WTC11 (cell line): ENCODE measurements around the gene RBM47. TPM values are rescaled to one million over a fixed set of nuclear protein-coding genes. Genes with fewer than 3 reads are reported as not detected.

Source experiments
- ATAC-seq: fragments of 200-7000 bp; cut with Tn5 transposase; 2 replicates; pipeline ENCODE4 v1.10.0; 2021; ENCODE audit warnings: mild to moderate bottlenecking, moderate library complexity
- CTCF ChIA-PET: fragments of 300-600 bp; sonication (Branson Sonifier 250); formaldehyde crosslinking; loops from one replicate; lab custom pipeline; 2021; ENCODE audit warnings: antibody characterized with exemption; lab: Charles Lee
- POLR2A ChIA-PET: fragments of 350-600 bp; sonication (Branson Sonifier 250); formaldehyde crosslinking; loops from one replicate; lab custom pipeline; 2021; ENCODE audit warnings: antibody characterized with exemption; lab: Charles Lee
- DNase-seq: peaks from one replicate; pipeline ENCODE4 v3.0.0; 2021; ENCODE audit warnings: low spot score
- H3K27ac Mint-ChIP-seq: 2 replicates; pipeline ENCODE4 v1.8.0; 2021; ENCODE audit warnings: mixed read lengths
- H3K27me3 Mint-ChIP-seq: 2 replicates; pipeline ENCODE4 v1.8.0; 2021; ENCODE audit warnings: low read depth, mild to moderate bottlenecking, moderate library complexity, mixed read lengths
- H3K36me3 Mint-ChIP-seq: 2 replicates; pipeline ENCODE4 v1.8.0; 2021; ENCODE audit warnings: mixed read lengths
- H3K4me1 Mint-ChIP-seq: 2 replicates; pipeline ENCODE4 v1.8.0; 2022; ENCODE audit warnings: mixed read lengths
- H3K4me3 Mint-ChIP-seq: 2 replicates; pipeline ENCODE4 v1.8.0; 2021; ENCODE audit warnings: mild to moderate bottlenecking, moderate library complexity, mixed read lengths
- H3K9me3 Mint-ChIP-seq: 2 replicates; pipeline ENCODE4 v1.8.0; 2021; ENCODE audit warnings: mixed read lengths
- ATF1 ChIP-seq: sonication (generic); formaldehyde crosslinking; IDR thresholded peaks from 2 replicates; pipeline ENCODE4 v1.8.1; 2023; ENCODE audit warnings: mild to moderate bottlenecking, moderate library complexity, missing genetic modification reagents
- GTF2I ChIP-seq: fragments of 250-450 bp; sonication (Bioruptor Pico); conservative IDR thresholded peaks from 2 replicates; pipeline ENCODE4 v1.4.0; 2021; ENCODE audit warnings: mild to moderate bottlenecking
- NR1H2 ChIP-seq: sonication (generic); formaldehyde crosslinking; IDR thresholded peaks from 2 replicates; pipeline ENCODE4 v1.9.0; 2021; ENCODE audit warnings: mild to moderate bottlenecking, moderate library complexity, missing genetic modification reagents
- PRRX2 ChIP-seq: fragments of 250-450 bp; sonication (Bioruptor Pico); IDR thresholded peaks from 2 replicates; pipeline ENCODE4 v1.8.0; 2021; ENCODE audit warnings: mild to moderate bottlenecking
- SMAD4 ChIP-seq: sonication (generic); formaldehyde crosslinking; IDR thresholded peaks from 2 replicates; pipeline ENCODE4 v1.8.0; 2022; ENCODE audit warnings: mild to moderate bottlenecking, missing genetic modification reagents
- ZNF396 ChIP-seq: fragments of 250-450 bp; sonication (Bioruptor Pico); IDR thresholded peaks from 2 replicates; pipeline ENCODE4 v1.8.0; 2021; ENCODE audit warnings: mild to moderate bottlenecking, moderate library complexity, borderline replicate concordance
- total RNA-seq: library from RNA; stranded (reverse); gene quantifications from 3 replicates; pipeline ENCODE4 v1.2.3, GENCODE V29; 2021
- TF ChIP-seq, protein P1 (sequence below): sonication (generic); formaldehyde crosslinking; IDR thresholded peaks from 2 replicates; pipeline ENCODE4 v1.8.0; 2023; ENCODE audit warnings: missing genetic modification reagents
- TF ChIP-seq, protein P2 (sequence below): sonication (generic); formaldehyde crosslinking; IDR thresholded peaks from 2 replicates; pipeline ENCODE4 v1.8.1; 2022; ENCODE audit warnings: low read depth, mild to moderate bottlenecking, moderate library complexity, missing genetic modification reagents, borderline replicate concordance
- TF ChIP-seq, protein P3 (sequence below): sonication (generic); formaldehyde crosslinking; IDR thresholded peaks from 2 replicates; pipeline ENCODE4 v1.8.1; 2023; ENCODE audit warnings: mild to moderate bottlenecking, missing genetic modification reagents
- TF ChIP-seq, protein P4 (sequence below): fragments of 250-450 bp; sonication (Bioruptor Pico); IDR thresholded peaks from 2 replicates; pipeline ENCODE4 v1.9.0; 2021; ENCODE audit warnings: moderate library complexity, mild to moderate bottlenecking, inconsistent platforms, borderline replicate concordance
- TF ChIP-seq, protein P5 (sequence below): sonication (generic); formaldehyde crosslinking; conservative IDR thresholded peaks from 2 replicates; pipeline ENCODE4 v1.8.1; 2023; ENCODE audit warnings: mild to moderate bottlenecking, low read depth, missing genetic modification reagents, moderate library complexity
- TF ChIP-seq, protein P6 (sequence below): fragments of 250-450 bp; sonication (Bioruptor Pico); conservative IDR thresholded peaks from 2 replicates; pipeline ENCODE4 v1.9.0; 2021; ENCODE audit warnings: mild to moderate bottlenecking
- TF ChIP-seq, protein P7 (sequence below): sonication (generic); formaldehyde crosslinking; IDR thresholded peaks from 2 replicates; pipeline ENCODE4 v1.8.1; 2022; ENCODE audit warnings: mild to moderate bottlenecking, missing genetic modification reagents, moderate library complexity, borderline replicate concordance

RBM47 gene
- total RNA-seq, 1 experiment from 2014 or later: 97.9 TPM

DNA sequence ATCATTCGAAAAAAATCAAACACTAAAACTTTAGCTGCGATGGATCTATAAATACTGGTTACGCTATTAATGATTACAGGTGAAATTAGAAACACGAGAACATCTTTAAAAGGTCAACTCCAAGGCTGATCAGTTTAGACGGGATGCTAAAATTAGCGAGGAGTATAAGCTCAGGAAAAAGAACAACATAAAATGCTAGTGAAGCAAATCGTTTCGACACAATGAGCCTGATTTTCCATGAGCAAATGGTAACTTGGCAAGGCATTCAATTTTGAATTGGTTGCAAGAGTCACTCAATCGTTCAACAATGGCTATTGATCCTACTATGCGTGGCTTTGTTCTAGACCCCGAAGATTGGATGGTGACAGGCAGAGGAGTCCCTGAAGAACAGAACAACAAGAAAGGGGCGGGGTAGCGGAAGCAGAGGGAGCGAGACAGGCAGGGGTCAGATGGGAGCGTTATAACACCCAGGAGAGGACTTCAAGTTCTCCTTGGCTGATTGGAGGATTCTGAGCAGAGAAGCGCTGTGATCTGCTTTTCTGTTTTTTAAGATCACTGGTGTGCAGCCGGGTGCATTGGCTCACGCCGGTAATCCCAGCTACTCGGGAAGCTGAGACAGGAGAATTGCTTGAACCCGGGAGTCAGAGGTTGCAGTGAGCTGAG is 146.5 kb downstream of the RBM47 start (continued):
- TF ChIP-seq, protein P1, sequence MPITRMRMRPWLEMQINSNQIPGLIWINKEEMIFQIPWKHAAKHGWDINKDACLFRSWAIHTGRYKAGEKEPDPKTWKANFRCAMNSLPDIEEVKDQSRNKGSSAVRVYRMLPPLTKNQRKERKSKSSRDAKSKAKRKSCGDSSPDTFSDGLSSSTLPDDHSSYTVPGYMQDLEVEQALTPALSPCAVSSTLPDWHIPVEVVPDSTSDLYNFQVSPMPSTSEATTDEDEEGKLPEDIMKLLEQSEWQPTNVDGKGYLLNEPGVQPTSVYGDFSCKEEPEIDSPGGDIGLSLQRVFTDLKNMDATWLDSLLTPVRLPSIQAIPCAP (CRISPR knock-in tag): no peak
- no peak for TF ChIP-seq SMAD4
- TF ChIP-seq, protein P2, sequence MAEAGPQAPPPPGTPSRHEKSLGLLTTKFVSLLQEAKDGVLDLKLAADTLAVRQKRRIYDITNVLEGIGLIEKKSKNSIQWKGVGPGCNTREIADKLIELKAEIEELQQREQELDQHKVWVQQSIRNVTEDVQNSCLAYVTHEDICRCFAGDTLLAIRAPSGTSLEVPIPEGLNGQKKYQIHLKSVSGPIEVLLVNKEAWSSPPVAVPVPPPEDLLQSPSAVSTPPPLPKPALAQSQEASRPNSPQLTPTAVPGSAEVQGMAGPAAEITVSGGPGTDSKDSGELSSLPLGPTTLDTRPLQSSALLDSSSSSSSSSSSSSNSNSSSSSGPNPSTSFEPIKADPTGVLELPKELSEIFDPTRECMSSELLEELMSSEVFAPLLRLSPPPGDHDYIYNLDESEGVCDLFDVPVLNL (CRISPR knock-in tag): no peak
- TF ChIP-seq, protein P3, sequence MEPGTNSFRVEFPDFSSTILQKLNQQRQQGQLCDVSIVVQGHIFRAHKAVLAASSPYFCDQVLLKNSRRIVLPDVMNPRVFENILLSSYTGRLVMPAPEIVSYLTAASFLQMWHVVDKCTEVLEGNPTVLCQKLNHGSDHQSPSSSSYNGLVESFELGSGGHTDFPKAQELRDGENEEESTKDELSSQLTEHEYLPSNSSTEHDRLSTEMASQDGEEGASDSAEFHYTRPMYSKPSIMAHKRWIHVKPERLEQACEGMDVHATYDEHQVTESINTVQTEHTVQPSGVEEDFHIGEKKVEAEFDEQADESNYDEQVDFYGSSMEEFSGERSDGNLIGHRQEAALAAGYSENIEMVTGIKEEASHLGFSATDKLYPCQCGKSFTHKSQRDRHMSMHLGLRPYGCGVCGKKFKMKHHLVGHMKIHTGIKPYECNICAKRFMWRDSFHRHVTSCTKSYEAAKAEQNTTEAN: no peak

DNA sequence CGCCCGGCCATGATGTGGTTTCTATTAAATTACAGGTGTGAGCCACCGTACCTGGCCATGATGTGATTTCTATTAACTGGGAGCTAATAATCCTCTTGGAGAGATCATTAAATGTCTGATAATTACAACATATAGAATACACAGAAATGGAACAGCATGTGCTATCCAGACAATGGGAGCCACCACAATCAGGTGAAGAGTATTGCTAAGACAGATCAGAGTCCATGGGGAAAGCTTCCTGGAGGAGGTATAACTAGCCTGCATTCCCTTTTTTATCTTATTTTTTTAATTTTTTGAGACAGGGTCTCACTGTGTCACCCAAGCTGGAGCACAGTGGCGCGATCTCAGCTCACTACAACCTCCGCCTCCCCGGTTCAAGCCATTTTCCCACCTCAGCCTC is 147.7 kb downstream of the RBM47 start:
- Mint-ChIP-seq H3K4me3 (no peak overlapping the region), H3K27ac (peak overlapping the region; percentile 85), H3K27me3 (no peaks in the 10 kb centered on the region), H3K4me1 (peaks cover 54% of the 10 kb centered on the region), H3K36me3 (peaks cover 10% of the 10 kb centered on the region), H3K9me3 (peaks cover 10% of the 10 kb centered on the region)
- DNase-seq: no peak
- CTCF ChIA-PET: no interaction called here
- TF ChIP-seq, protein P4, sequence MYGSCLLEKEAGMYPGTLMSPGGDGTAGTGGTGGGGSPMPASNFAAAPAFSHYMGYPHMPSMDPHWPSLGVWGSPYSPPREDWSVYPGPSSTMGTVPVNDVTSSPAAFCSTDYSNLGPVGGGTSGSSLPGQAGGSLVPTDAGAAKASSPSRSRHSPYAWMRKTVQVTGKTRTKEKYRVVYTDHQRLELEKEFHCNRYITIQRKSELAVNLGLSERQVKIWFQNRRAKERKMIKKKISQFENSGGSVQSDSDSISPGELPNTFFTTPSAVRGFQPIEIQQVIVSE (CRISPR knock-in tag): no peak
- TF ChIP-seq, protein P5, sequence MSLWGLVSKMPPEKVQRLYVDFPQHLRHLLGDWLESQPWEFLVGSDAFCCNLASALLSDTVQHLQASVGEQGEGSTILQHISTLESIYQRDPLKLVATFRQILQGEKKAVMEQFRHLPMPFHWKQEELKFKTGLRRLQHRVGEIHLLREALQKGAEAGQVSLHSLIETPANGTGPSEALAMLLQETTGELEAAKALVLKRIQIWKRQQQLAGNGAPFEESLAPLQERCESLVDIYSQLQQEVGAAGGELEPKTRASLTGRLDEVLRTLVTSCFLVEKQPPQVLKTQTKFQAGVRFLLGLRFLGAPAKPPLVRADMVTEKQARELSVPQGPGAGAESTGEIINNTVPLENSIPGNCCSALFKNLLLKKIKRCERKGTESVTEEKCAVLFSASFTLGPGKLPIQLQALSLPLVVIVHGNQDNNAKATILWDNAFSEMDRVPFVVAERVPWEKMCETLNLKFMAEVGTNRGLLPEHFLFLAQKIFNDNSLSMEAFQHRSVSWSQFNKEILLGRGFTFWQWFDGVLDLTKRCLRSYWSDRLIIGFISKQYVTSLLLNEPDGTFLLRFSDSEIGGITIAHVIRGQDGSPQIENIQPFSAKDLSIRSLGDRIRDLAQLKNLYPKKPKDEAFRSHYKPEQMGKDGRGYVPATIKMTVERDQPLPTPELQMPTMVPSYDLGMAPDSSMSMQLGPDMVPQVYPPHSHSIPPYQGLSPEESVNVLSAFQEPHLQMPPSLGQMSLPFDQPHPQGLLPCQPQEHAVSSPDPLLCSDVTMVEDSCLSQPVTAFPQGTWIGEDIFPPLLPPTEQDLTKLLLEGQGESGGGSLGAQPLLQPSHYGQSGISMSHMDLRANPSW (CRISPR knock-in tag): no peak
- TF ChIP-seq PRRX2 (CRISPR knock-in tag) (no peak), ZNF396 (no peak), ATF1 (CRISPR knock-in tag) (no peak), GTF2I (CRISPR knock-in tag) (no peak), NR1H2 (no peak)
- ATAC-seq: no peak
- POLR2A ChIA-PET: no interaction called here

DNA sequence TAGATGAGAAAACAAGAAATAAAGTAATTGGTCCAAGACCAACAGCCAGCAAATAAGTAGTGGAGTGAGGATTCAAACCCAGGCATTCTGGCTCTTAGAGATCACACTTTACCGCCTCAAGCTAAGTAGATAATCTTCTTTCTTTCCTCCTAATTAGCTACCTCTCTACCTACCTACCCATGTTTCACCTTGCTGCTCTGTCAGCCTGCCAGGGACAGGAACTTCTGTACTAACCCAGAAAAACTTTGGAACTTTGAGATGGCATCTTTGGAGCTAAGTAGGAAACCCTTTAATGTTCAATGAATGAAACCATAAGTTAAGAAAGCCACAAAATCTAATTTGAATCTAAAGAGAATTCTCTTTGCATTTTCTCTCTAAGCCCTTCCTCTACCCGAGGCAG is 149.4 kb downstream of the RBM47 start:
- no peak overlapping the region for H3K4me3 Mint-ChIP-seq
- H3K4me1 Mint-ChIP-seq: peaks cover 56% of the 10 kb centered on the region
- ChIA-PET POLR2A (no interaction called here), CTCF (no interaction called here)
- 0 out of 2 replicates have a peak overlapping the region, but pooled peaks have one; percentile 38 for H3K27ac Mint-ChIP-seq
- H3K36me3 Mint-ChIP-seq: no peaks in the 10 kb centered on the region
- DNase-seq: no peak
- no peaks in the 10 kb centered on the region for H3K9me3 Mint-ChIP-seq
- no peak for ATAC-seq
- H3K27me3 Mint-ChIP-seq: no peaks in the 10 kb centered on the region
- TF ChIP-seq, protein P6, sequence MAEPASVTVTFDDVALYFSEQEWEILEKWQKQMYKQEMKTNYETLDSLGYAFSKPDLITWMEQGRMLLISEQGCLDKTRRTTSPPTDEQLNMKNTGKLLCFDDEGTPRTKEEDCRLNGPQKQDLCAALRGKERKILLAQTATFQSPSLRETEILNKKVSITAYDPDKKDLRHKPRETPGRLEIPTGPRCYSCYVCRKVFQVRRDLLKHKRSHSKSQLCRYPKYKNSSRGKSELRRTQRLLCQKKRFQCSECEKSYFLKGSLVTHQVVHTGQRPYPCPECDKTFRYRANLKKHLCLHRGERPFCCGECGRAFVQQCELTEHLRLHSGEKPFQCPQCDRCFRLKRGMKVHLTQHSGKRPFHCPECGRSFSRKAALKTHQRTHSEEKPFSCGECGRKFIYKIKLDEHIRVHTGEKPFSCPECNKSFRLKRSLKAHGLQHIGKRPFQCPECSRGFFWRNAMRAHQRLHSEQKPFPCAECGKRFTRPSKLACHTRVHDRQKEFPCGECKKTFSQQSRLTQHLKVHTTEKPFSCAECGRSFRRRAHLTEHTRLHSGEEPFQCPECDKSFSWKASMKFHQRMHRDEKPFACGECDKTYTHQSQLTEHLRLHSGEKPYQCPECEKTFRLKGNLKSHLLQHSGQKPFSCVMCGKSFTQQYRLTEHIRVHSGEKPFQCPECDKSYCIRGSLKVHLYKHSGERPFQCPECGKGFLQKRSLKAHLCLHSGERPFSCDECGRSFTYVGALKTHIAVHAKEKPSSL: no peak
- TF ChIP-seq, protein P7, sequence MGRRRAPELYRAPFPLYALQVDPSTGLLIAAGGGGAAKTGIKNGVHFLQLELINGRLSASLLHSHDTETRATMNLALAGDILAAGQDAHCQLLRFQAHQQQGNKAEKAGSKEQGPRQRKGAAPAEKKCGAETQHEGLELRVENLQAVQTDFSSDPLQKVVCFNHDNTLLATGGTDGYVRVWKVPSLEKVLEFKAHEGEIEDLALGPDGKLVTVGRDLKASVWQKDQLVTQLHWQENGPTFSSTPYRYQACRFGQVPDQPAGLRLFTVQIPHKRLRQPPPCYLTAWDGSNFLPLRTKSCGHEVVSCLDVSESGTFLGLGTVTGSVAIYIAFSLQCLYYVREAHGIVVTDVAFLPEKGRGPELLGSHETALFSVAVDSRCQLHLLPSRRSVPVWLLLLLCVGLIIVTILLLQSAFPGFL (CRISPR knock-in tag): no peak
